Measurements from ENCODE around the gene AADACL2.

AADACL2 gene

GRCh38 chr3:151806838-151807237, 73.1 kb downstream of the AADACL2 start:
- in situ Hi-C loops (cut with HindIII; ENCODE audit: low sequenced_read_pairs): no loop called here
- H3K4me3 ChIP-seq (ENCODE audit: low read depth, low read length): no peak overlapping the region
- TF ChIP-seq, protein P1, sequence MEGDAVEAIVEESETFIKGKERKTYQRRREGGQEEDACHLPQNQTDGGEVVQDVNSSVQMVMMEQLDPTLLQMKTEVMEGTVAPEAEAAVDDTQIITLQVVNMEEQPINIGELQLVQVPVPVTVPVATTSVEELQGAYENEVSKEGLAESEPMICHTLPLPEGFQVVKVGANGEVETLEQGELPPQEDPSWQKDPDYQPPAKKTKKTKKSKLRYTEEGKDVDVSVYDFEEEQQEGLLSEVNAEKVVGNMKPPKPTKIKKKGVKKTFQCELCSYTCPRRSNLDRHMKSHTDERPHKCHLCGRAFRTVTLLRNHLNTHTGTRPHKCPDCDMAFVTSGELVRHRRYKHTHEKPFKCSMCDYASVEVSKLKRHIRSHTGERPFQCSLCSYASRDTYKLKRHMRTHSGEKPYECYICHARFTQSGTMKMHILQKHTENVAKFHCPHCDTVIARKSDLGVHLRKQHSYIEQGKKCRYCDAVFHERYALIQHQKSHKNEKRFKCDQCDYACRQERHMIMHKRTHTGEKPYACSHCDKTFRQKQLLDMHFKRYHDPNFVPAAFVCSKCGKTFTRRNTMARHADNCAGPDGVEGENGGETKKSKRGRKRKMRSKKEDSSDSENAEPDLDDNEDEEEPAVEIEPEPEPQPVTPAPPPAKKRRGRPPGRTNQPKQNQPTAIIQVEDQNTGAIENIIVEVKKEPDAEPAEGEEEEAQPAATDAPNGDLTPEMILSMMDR (IDR thresholded peaks at IDR 0.05; ENCODE audit: low read depth, low read length, missing control alignments): no peak
- DNase-seq (ENCODE audit: low read depth): no peak

All from astrocyte of the cerebellum (primary cell).